Spinal cord (tissue), 10 donors: ENCODE results near the gene PCBP2. TPM values are rescaled to one million over a fixed set of nuclear protein-coding genes. Genes with fewer than 3 reads are reported as not detected.
"Not testable (repeated sequence)": the region's sequence is repeated elsewhere in the genome, so short reads cannot be mapped to it uniquely, and the experiment has no call there.

Source experiments
- DNase-seq, 6 donors: peaks; one replicate each; pipeline versions ENCODE4 v3.0.0 to v3.0.0-alpha.2; 2013 to 2015; ENCODE audit warnings: low spot score in 6 of 6, low read depth in 4 of 6
- H3K27ac ChIP-seq: one replicate; pipeline ENCODE4 v1.5.1; 2013; ENCODE audit warnings: low read depth, low read length, control low read depth
- H3K27me3 ChIP-seq: one replicate; pipeline ENCODE4 v1.6.1; 2013; ENCODE audit warnings: low read length; ENCODE audit not compliant: control insufficient read depth, insufficient read depth
- H3K36me3 ChIP-seq: one replicate; pipeline ENCODE4 v1.6.1; 2013; ENCODE audit warnings: low read length; ENCODE audit not compliant: control insufficient read depth, insufficient read depth
- H3K4me1 ChIP-seq: one replicate; pipeline ENCODE4 v1.6.1; 2013; ENCODE audit warnings: low read length; ENCODE audit not compliant: control insufficient read depth, insufficient read depth
- H3K4me3 ChIP-seq: one replicate; pipeline ENCODE4 v1.5.1; 2013; ENCODE audit warnings: low read depth, low read length, control low read depth
- H3K9me3 ChIP-seq: one replicate; pipeline ENCODE4 v1.6.1; 2013; ENCODE audit warnings: low read length; ENCODE audit not compliant: control insufficient read depth, insufficient read depth
- WGBS: methylation state at CpG from one replicate; pipeline ENCODE4 v1.1.5; 2013; ENCODE audit warnings: missing lambda C conversion rate; ENCODE audit not compliant: insufficient coverage; 5-methylcytosine and 5-hydroxymethylcytosine counted together
- polyA plus RNA-seq, 2 donors: library from polyadenylated mRNA; unstranded; fragments of 120-200 nt; gene quantifications; one replicate each; pipeline ENCODE4 v1.2.1, GENCODE V29; 2013; ENCODE audit not compliant: insufficient read length in 2 of 2
- total RNA-seq, 2 donors: library from RNA; depleted of rRNA in 1 of 2; stranded (reverse); fragments of 120-200 nt in 1 of 2; fragments of >200 nt in 1 of 2; gene quantifications; one replicate each; pipeline versions ENCODE4 v1.2.3 to v1.2.4, GENCODE V29; 2013 to 2014
- donor health status: healthy.

Gene PCBP2
- total and polyA plus RNA-seq, 4 donors = 287 to 700 (median 525) TPM

DNA sequence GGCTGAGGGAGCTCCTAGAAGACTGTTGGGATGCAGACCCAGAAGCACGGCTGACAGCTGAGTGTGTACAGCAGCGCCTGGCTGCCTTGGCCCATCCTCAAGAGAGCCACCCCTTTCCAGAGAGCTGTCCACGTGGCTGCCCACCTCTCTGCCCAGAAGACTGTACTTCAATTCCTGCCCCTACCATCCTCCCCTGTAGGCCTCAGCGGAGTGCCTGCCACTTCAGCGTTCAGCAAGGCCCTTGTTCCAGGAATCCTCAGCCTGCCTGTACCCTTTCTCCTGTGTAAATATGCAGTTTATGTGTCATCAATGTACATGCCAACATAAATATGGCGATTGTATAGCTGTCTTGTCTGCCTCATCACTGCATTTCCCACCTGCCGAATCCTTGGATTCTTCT lies 20.7 kb upstream of the PCBP2 start:
- H3K27me3 ChIP-seq = no peaks in the 10 kb centered on the region
- H3K27ac ChIP-seq = no peak overlapping the region
- no peaks in the 10 kb centered on the region for H3K36me3 ChIP-seq
- no peak for DNase-seq
- no peaks in the 10 kb centered on the region for H3K4me1 ChIP-seq
- H3K9me3 ChIP-seq = no peaks in the 10 kb centered on the region
- WGBS = 83% methylated on average over 6 of the region's 7 CpGs
- no peak overlapping the region for H3K4me3 ChIP-seq

DNA sequence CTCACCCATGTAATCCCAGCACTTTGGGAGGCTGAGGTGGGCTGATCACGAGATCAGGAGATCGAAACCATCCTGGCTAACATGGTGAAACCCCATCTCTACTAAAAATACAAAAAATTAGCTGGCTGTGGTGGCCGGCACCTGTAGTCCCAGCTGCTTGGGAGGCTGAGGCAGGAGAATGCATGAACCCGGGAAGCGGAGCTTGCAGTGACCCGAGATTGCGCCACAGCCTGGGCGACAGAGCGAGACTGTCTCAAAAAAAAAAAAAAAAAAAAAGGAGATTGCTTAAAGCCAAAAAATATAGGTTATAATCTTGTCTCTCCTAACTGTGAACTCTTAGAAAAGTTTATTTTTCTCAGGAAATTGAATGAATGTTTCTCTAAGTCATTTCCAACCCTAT lies 16.6 kb upstream of the PCBP2 start:
- H3K4me3 ChIP-seq, H3K27me3 ChIP-seq, H3K27ac ChIP-seq, H3K36me3 ChIP-seq, H3K9me3 ChIP-seq, DNase-seq, H3K4me1 ChIP-seq: not testable (repeated sequence)
- WGBS = 96% methylated on average over 3 of the region's 9 CpGs

DNA sequence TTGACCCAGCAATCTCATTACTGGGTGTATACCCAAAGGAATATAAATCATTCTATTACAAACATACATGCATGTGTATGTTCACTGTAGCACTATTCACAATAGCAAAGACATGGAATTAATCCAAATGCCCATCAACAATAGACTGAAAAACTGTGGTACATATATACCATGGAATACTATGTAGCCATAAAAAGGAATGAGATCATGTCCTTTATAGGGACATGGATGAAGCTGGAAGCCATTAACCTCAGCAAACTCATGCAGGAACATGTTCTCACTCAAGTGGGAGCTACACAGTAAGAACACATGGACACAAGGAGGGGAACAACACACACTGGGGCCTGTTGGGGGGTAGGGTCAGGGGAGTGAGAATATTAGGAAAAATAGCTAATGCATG lies 12.3 kb upstream of the PCBP2 start:
- not testable (repeated sequence) for DNase-seq, H3K27ac ChIP-seq, H3K36me3 ChIP-seq, H3K9me3 ChIP-seq, H3K4me3 ChIP-seq, H3K27me3 ChIP-seq
- H3K4me1 ChIP-seq = peaks cover 18% of the 10 kb centered on the region

DNA sequence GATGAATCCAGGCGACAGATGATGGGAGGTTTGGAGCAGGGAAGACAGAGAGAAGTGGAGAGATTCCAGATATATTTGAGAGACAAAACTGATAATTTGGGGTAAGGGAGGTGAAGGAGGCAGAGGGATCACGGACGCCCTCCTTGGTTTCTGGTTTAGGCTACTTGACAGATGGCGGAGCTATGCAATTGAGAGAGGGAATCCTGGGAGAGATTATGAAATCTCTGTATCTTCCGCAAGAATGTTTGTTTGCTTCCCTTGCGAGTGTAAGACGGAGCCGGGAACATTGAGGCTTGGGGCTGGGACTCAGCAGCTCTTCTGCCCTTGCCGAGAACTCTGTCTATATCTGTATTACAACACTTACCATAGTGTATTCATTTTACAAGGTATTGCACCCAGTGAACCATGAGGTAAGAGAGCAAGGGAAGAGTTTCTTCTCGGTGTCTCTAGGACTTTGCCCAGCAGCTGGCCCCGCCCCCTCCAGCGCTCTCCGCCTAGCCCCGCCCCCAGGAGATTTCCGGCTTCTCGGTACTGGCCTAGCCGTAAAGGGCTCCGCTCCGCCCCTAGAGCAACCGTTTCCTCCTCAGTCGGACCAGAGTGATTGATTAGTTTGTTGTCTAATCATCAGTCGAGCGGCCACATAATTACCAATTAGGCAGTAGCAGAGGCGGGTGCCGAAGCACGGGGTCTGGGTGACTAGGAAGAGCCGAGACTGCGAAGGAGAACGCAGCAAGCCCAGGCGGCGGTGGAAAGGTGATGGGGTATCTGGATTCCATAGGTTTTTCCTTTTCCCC lies 10.7 kb upstream of the PCBP2 start, which contains the start of gene PRR13:
Gene PRR13 (plus strand): TSS at position 695 of the 794 bp plus-strand sequence. CDS start 981 bp downstream, outside the sequence.
- H3K4me1 ChIP-seq = peaks cover 18% of the 10 kb centered on the region
- peaks cover 7% of the 10 kb centered on the region for H3K36me3 ChIP-seq
- peak within 1 kb of the TSS; percentile 98 for H3K27ac ChIP-seq
- H3K9me3 ChIP-seq = no peaks in the 10 kb centered on the region
- H3K4me3 ChIP-seq = peak within 1 kb of the TSS; percentile 86
- WGBS = 0% methylated on average over 20 of the region's 31 CpGs
- DNase-seq = peak; percentile 82 to 99 (median 96)
- no peaks in the 10 kb centered on the region for H3K27me3 ChIP-seq

DNA sequence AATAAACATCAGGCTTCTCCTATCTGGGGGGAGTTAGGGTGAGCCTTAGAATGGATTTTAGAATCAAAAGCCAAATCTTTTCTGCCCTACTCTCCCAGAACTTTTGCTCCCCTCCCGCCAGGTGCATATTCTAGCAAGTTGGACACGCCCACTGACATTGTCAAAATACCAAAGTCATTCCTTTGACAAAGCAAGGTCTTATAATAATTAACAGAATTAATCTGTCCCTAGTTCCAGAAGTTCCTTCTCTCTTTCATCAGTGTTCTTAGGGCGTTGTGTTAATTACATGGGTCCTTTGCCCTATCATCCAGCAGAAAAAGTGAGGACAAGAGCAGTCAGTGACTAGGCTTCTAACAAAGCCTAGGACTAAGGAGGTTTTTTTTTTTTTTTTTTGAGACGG lies 7.9 kb upstream of the PCBP2 start:
- Histone ChIP-seq H3K4me1 (peaks cover 18% of the 10 kb centered on the region), H3K36me3 (peaks cover 7% of the 10 kb centered on the region), H3K27me3 (no peaks in the 10 kb centered on the region), H3K9me3 (no peaks in the 10 kb centered on the region), H3K27ac (no peak overlapping the region), H3K4me3 (no peak overlapping the region)
- DNase-seq = no peak
- no CpG with 5 or more reads among the region's 4 CpGs for WGBS

DNA sequence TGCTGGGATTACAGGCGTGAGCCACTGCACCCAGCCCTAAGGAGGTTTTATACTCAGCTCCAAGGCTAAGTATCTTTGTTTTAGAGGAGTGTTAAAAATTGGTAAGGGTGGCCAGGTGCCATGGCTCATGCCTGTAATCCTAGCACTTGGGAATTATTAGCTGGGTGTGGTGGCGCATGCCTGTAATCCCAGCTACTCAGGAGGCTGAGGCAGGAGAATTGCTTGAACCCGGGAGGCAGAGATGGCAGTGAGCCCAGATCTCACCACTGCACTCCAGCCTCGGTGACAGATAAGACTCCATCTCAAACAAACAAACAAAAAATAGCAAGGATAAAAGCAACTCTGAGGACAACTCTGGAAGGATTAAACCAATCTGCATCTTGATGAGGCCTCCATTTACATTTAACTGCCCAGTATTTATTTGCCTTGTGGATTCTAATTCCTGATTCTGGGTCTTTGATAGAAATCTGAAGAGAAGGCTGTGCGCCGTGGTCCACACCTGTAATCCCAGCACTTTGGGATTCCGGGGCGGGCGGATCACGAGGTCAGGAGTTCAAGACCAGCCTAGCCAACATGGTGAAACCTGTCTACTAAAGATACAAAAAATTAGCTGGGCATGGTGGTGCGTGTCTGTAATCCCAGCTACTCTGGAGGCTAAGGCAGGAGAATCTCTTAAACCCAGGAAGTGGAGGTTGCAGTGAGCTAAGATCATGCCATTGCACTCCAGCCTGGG lies 7.1 kb upstream of the PCBP2 start:
- WGBS = 100% methylated on average over 6 of the region's 11 CpGs
- H3K36me3 ChIP-seq, H3K9me3 ChIP-seq, DNase-seq, H3K4me3 ChIP-seq, H3K27ac ChIP-seq, H3K27me3 ChIP-seq: not testable (repeated sequence)
- peaks cover 18% of the 10 kb centered on the region for H3K4me1 ChIP-seq

DNA sequence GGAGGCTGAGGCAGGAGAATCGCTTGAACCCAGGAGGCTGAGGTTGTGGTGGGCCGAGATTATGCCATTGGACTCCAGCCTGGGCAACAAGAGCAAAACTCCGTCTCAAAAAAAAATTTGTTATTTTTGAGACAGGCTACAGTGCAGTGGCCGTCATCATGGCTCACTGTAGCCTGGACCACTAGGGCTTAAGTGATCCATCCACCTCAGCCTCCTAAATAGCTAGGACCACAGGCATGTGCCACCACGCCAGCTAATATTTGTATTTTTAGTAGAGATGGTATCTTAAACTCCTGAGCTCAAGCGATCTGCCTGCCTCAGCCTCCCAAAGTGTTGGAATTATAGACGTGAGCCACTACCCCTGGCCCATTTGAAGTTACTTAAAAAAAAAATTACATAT lies 966 bp upstream of the PCBP2 start:
- Histone ChIP-seq H3K27ac (no peak overlapping the region), H3K4me3 (no peak overlapping the region), H3K9me3 (no peaks in the 10 kb centered on the region), H3K36me3 (peaks cover 10% of the 10 kb centered on the region), H3K27me3 (no peaks in the 10 kb centered on the region), H3K4me1 (no peaks in the 10 kb centered on the region)
- WGBS = 86% methylated on average over 3 of the region's 7 CpGs
- DNase-seq = no peak

DNA sequence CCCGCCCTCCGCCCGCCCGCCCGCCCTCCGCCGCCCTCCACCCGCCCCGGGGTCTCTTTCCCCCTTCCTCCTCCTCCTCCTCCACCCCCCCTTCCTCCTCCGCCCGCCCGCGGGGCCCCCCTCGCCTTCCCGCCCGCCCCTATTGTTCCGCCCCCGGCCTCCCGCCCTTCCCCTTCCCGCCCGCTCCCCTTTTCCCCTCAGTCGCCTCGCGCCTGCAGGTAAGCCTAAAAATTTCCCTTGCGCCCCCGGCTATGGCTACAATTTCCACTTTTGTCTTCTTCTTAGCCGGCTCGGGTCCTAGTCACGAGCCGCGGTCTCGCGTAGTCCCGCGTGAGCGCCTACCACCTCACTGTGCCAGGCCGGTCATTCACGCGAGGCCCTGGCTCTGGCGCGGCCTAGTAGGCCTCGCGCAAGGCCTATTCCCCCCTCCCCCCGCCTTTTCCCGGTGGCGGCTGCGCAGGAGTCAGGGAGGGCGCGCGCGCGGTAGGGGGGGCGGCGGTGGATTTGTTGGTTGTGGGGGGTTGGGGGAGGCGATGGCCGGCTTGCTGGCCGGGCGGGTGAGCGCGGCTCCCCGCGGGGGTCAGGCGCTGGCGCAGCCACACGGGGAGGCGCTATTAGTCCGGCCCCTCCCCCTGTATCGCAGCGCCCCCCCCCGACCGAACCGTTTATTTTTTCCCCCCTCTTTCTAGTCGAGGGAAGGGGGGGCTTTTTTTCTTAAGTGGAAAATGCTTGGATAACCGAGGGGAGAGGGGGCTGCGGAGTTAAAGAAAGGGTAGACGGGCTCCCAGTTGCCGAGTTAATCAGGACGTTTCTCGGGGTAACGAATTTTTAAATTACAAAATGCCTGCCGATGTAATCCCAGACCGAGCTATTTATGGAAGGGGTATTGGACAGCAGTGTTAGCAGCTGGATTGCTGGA lies 516 bp downstream of the PCBP2 start:
- no peaks in the 10 kb centered on the region for H3K9me3 ChIP-seq
- H3K27ac ChIP-seq = peak overlapping the region; percentile 97
- peak in 4 of 6 donors; percentile 69 to 94 (median 88) for DNase-seq
- no peaks in the 10 kb centered on the region for H3K27me3 ChIP-seq
- 0% methylated on average over 29 of the region's 82 CpGs for WGBS
- H3K4me1 ChIP-seq = no peaks in the 10 kb centered on the region
- peaks cover 23% of the 10 kb centered on the region for H3K36me3 ChIP-seq
- peak overlapping the region; percentile 91 for H3K4me3 ChIP-seq

DNA sequence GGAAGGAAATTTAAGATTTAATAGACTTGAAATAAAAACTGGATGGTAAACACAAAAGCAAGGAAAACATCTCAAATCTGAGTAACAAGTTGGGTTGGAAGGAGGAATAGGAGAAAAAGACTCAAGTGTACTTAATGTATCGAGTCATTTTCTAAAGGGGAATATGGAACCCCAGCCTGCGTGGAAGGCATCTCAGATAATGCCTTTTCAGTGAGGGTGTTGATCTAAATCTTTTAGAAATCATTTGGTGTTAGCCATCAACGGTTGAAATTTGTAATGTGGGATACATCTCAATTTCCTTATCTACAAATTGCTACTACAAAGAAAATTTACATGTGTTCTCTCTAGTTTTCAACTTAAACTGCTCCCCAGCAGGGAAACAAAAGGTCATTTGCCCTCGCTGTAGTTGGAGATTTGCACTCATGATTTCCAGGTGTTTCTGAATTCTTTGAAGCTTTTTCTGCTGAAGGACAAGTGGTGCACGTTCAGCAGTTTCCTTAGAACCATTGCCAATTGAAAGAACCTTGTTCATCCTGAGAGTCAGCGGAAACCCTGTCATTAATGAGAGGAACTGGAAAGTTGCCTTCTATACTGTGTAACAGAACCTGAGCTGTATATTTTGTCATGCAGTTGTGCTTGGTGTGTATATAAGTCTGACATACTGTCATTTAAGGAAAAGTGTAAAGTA lies 2.2 kb downstream of the PCBP2 start:
- no peak overlapping the region for H3K27ac ChIP-seq
- no peaks in the 10 kb centered on the region for H3K27me3 ChIP-seq
- DNase-seq = no peak
- peak overlapping the region; percentile 91 for H3K4me3 ChIP-seq
- WGBS = 45% methylated on average over 4 of the region's 6 CpGs
- no peaks in the 10 kb centered on the region for H3K9me3 ChIP-seq
- peaks cover 36% of the 10 kb centered on the region for H3K36me3 ChIP-seq
- H3K4me1 ChIP-seq = no peaks in the 10 kb centered on the region
